NCI-H146 treated with DMSO at 0.1 percent for 48 hours (cell line): ENCODE results near the gene ZBTB16.

Source experiments
- DNase-seq: peaks from one replicate; lab custom pipeline; 2025; ENCODE audit not compliant: unreplicated experiment; lab: John Stamatoyannopoulos, UW

The ZBTB16 gene

DNA sequence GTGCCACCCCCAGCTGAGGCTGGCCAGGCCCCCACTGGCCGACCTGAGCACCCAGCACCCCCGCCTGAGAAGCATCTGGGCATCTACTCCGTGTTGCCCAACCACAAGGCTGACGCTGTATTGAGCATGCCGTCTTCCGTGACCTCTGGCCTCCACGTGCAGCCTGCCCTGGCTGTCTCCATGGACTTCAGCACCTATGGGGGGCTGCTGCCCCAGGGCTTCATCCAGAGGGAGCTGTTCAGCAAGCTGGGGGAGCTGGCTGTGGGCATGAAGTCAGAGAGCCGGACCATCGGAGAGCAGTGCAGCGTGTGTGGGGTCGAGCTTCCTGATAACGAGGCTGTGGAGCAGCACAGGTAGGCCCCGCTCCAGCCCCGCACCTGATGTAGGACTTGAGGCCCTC, 4.7 kb downstream of the ZBTB16 start:
- DNase-seq = no peak

- DNase-seq = no peak
Observed at GRCh38 chr11:114065094-114065493, 5.6 kb downstream of the ZBTB16 start.

- no peak for DNase-seq
Observed at GRCh38 chr11:114066046-114066648, 6.6 kb downstream of the ZBTB16 start.

- no peak for DNase-seq
Observed at GRCh38 chr11:114068327-114068726, 8.8 kb downstream of the ZBTB16 start.

- no peak for DNase-seq
Observed at GRCh38 chr11:114070464-114071139, 11.1 kb downstream of the ZBTB16 start.

DNA sequence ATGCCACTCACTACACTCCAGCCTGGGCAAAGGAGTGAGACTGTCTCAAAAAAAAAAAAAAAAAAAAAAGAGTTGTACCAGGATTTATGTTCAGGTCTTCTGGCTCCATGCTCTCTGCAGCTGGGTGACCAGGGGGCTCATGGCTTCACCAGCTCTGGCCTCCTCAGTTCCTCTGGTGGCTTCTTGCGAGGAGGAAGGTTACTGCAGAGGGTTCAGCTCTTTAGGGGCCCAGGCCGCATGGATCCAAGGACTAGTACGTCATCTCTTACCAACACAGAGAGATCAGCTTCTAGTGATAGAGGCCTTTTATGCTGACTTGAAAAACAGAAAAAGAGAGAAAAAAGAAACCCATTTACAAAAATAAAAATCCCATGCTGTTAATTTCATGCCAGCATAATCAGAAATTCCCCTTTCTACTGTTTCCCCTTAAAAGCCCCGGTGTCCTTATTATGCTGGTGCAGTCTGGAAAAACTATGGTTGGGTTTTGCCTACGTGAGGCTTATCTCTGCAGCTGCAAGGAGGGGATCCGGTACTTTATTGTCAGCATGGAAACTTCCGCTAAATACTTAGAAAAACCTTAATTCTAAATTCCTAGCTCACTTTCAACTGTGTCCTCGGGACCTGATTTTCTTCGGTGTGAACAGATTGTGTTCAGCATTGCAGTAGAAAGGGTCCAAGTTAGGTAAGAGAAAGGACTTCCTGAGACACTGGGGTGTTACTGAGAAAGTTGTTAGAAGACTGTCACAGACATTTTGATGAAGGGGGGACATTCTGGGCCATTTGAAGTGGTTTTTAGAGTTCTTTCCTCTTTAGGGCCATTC, 13.7 kb downstream of the ZBTB16 start:
- no peak for DNase-seq

GRCh38 chr11:114073828-114074381, 14.4 kb downstream of the ZBTB16 start:
- no peak for DNase-seq

DNA sequence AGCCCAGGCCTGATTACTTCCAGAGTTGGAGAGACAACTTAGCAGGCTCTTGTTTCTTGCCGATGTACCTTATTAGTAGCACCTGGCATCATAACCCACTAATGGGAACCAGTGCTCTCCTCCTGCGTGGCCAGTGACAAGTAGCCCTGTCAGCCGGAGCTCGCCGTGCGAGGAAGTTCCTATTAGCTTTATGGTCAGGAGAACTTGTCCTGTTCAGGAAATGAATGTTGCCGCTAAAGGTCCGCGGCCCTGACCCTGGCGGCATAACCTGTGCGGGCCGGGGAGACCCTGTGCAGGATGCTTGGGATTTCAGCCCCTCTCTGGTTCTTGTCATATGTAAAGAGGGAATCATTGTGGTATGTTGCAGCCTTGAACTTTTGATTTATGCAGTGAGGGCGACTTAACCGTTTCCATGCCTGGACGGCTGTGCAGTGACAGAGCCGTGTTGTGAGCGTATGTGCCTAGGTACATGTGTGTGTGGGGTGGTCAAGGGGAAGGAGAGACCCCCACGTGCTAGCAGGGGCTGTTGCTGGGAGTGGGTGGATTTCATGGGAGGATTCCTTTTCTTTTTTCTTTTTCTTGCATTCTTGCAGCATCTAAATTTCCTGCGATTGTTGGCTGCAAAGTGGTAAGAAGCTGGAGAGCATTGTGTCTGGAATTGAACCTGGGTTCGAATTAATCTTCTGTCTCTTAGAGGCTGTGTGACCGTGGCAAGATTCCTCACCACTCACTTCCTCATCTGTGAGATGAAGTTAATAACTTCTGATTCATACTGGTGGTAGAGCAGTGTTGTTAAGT, 15.2 kb downstream of the ZBTB16 start:
- DNase-seq = no peak

DNA sequence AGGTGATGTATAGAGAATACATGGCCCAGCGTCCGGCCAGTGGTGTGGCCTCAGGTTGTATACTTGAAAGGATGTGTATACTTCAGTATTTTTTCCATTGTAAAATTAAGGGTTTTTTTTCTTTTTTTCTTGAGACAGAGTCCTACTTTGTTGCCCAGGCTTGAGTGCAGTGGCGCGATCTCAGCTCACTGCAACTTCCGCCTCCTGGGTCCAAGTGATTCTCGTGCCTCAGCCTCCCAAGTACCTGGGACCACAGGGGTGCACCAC, 15.8 kb downstream of the ZBTB16 start:
- DNase-seq = no peak

GRCh38 chr11:114075891-114076441, 16.5 kb downstream of the ZBTB16 start:
- no peak for DNase-seq

- peak; percentile 54 for DNase-seq
Observed at GRCh38 chr11:114076921-114077331, 17.4 kb downstream of the ZBTB16 start.

- no peak for DNase-seq
Observed at GRCh38 chr11:114077482-114078305, 18.2 kb downstream of the ZBTB16 start.

- peak; percentile 15 for DNase-seq
Observed at GRCh38 chr11:114078423-114078822, 18.9 kb downstream of the ZBTB16 start.

GRCh38 chr11:114079511-114080065, 20.1 kb downstream of the ZBTB16 start:
- no peak for DNase-seq

DNA sequence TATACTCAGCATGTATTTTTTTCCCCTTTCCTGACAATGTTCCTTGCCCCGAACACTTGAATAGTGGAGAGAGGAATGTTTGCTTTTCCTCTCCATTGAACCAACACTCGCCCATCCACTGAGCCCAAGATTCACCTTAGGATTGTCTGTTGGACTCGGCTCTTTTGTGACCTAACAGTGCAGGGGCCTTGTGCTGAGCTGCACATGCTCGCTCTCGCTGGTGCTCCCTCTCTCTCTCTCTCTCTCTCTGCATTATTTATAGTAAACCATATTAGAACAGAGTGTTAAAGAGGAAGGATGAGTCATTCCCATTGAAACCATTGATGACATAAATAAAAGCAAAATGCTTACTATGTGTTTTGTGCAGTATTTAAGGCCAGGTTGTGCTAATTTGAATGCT, 20.7 kb downstream of the ZBTB16 start:
- DNase-seq = no peak

- DNase-seq = no peak
Observed at GRCh38 chr11:114080769-114081168, 21.3 kb downstream of the ZBTB16 start.

DNA sequence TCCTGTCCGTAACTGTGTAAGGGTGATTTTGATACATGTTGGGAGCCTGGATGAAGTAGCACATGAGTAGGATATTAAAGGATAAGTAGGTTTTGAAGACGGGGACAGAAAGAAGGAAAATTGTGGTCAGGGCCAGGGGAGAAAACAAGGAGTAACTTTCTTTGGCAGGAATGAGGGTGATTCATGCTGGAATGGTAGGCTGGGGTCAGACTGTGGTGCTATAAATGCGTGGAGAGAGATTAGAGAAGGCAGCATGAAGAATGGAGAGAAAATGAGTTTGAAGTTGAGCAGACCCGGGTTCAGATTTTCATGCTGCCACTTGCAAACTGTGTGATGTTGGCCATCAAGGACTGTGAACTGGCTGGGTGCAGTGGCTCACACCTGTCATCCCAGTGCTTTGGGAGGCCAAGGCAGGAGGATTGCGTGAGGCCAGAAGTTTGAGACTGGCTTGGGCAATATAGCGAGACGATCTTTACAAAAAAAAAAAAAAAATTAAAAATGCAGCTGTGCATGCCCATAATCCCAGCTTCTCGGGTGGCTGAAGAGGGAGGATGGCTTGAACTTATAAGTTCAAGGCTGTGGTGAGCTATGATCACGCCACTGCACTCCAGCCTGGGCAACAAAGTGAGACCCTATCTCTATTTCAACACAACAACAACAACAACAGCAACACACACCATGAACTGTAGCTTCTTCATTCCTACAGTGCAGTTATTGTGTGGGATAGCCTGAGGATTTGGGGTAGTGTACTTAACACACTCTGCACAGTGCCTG, 22.3 kb downstream of the ZBTB16 start:
- no peak for DNase-seq

DNA sequence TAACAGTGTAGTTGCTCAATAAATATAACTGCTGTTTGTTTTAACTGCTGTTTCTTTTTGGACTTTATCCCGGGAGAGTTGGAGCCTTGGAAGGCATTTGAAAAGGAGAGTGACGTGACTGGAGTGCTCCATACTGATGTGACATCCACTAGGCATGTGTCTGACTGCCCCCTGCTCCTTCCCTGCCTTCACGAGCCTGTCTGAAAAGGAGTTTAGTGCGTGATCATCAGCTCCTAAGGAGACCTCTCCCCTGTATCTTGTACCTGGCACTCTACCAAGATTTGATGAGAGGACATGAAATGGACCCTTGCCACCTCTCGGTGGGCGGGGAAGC, 22.9 kb downstream of the ZBTB16 start:
- DNase-seq = no peak

GRCh38 chr11:114082767-114083181, 23.3 kb downstream of the ZBTB16 start:
- no peak for DNase-seq
